Activated CD8-positive, alpha-beta memory T cell treated with anti-CD3 and anti-CD28 coated beads, Interleukin-2, amount 10 ng/mL, durations not matched to agents 7 days and 5 days (primary cell): ENCODE data around the gene MAP2K7. TPM values are rescaled to one million over a fixed set of nuclear protein-coding genes. Genes with fewer than 3 reads are reported as not detected.
"Not testable (repeated sequence)": the region's sequence is repeated elsewhere in the genome, so short reads cannot be mapped to it uniquely, and the experiment has no call there.

Experiments used
- ATAC-seq: fragments of 150-1000 bp; cut with Tn5 transposase; one replicate; pipeline ENCODE4 v1.10.0; 2021; ENCODE audit warnings: moderate library complexity
- CTCF ChIA-PET: fragments of 350-600 bp; sonication (Branson Sonifier 250); formaldehyde crosslinking; loops from one replicate; lab custom pipeline; 2021; ENCODE audit warnings: antibody characterized with exemption; lab: Charles Lee
- DNase-seq: peaks from one replicate; pipeline ENCODE4 v3.0.0-alpha.2; 2020
- H3K27ac Mint-ChIP-seq: one replicate; pipeline ENCODE4 v1.8.0; 2021; ENCODE audit warnings: mild to moderate bottlenecking, mixed read lengths
- H3K27me3 Mint-ChIP-seq: one replicate; pipeline ENCODE4 v1.8.0; 2021; ENCODE audit warnings: mixed read lengths
- H3K36me3 Mint-ChIP-seq: one replicate; pipeline ENCODE4 v1.8.0; 2021; ENCODE audit warnings: mild to moderate bottlenecking, mixed read lengths
- H3K4me1 Mint-ChIP-seq: one replicate; pipeline ENCODE4 v1.8.0; 2021; ENCODE audit warnings: mixed read lengths
- H3K4me3 Mint-ChIP-seq: one replicate; pipeline ENCODE4 v1.8.0; 2021; ENCODE audit warnings: mild to moderate bottlenecking, moderate library complexity, mixed read lengths
- H3K9me3 Mint-ChIP-seq: one replicate; pipeline ENCODE4 v1.8.0; 2022; ENCODE audit warnings: low read depth, mixed read lengths
- total RNA-seq, 2 experiments: library from RNA; stranded (reverse); gene quantifications; one replicate each; pipeline ENCODE4 v1.2.3, GENCODE V29; 2021

The MAP2K7 gene
- 10 to 100 TPM; 38.0 to 41.6 TPM for total RNA-seq

- ATAC-seq, result peak; percentile 89
- DNase-seq, result peak; percentile 100
- Mint-ChIP-seq H3K27ac (peak within 1 kb of the TSS; percentile 91), H3K9me3 (no peaks in the 10 kb centered on the region), H3K27me3 (no peaks in the 10 kb centered on the region), H3K4me3 (peak within 1 kb of the TSS; percentile 86), H3K4me1 (peaks cover 26% of the 10 kb centered on the region), H3K36me3 (peaks cover 8% of the 10 kb centered on the region)
- CTCF ChIA-PET, result interaction anchor here (0.7 to 2.6 kb wide), 16 partner anchors 15 to 381 kb away, joined by 3 to 26 read pairs (median 4); partner anchors contain the start of genes CTXN1, MCOLN1, SNAPC2 and TIMM44
These were observed at the start of gene MAP2K7 for GRCh38 chr19:7903244-7904073. MAP2K7 (plus strand) TSS chr19:7903877; CDS start chr19:7903945, 68 bp downstream.

GRCh38 chr19:7855426-7856108 lies 48.1 kb upstream of the MAP2K7 start:
- H3K9me3 Mint-ChIP-seq, result no peaks in the 10 kb centered on the region

GRCh38 chr19:7856109-7856591 lies 47.5 kb upstream of the MAP2K7 start:
- Mint-ChIP-seq H3K4me3 (no peak overlapping the region), H3K27ac (no peak overlapping the region), H3K36me3 (no peaks in the 10 kb centered on the region), H3K27me3 (peaks cover 4% of the 10 kb centered on the region), H3K9me3 (no peaks in the 10 kb centered on the region), H3K4me1 (no peaks in the 10 kb centered on the region)
- CTCF ChIA-PET, result no interaction called here
- DNase-seq (no peak), ATAC-seq (no peak)

More at GRCh38 chr19:7855426-7856108, 48.1 kb upstream of the MAP2K7 start:
- H3K4me3 Mint-ChIP-seq, result no peak overlapping the region
- no peaks in the 10 kb centered on the region for H3K27me3 Mint-ChIP-seq
- no peak overlapping the region for H3K27ac Mint-ChIP-seq
- ATAC-seq (no peak), DNase-seq (no peak)
- CTCF ChIA-PET, result no interaction called here
- no peaks in the 10 kb centered on the region for H3K4me1 Mint-ChIP-seq
- H3K36me3 Mint-ChIP-seq, result no peaks in the 10 kb centered on the region

GRCh38 chr19:7856679-7857663 lies 46.7 kb upstream of the MAP2K7 start:
- Mint-ChIP-seq H3K27me3 (peaks cover 10% of the 10 kb centered on the region), H3K4me3 (no peak overlapping the region), H3K36me3 (no peaks in the 10 kb centered on the region), H3K4me1 (no peaks in the 10 kb centered on the region), H3K9me3 (no peaks in the 10 kb centered on the region), H3K27ac (no peak overlapping the region)
- no peak for DNase-seq
- CTCF ChIA-PET, result interaction anchor here (3.0 kb wide), 1 partner anchor 12 kb away, joined by 16 read pairs; no protein-coding TSS in a partner anchor
- ATAC-seq, result no peak

- CTCF ChIA-PET, result interaction anchor here (3.0 kb wide), 1 partner anchor 11 kb away, joined by 16 read pairs; no protein-coding TSS in a partner anchor
- peaks cover 2% of the 10 kb centered on the region for H3K4me1 Mint-ChIP-seq
- DNase-seq (no peak), ATAC-seq (no peak)
- H3K4me3 Mint-ChIP-seq, result no peak overlapping the region
- no peak overlapping the region for H3K27ac Mint-ChIP-seq
- no peaks in the 10 kb centered on the region for H3K36me3 Mint-ChIP-seq
- H3K9me3 Mint-ChIP-seq, result no peaks in the 10 kb centered on the region
- peaks cover 14% of the 10 kb centered on the region for H3K27me3 Mint-ChIP-seq
These were observed 46.0 kb upstream of the MAP2K7 start for GRCh38 chr19:7857727-7858108.

- ATAC-seq, result no peak
These were observed 45.4 kb upstream of the MAP2K7 start for GRCh38 chr19:7858109-7858770.

GRCh38 chr19:7859087-7859486 lies 44.6 kb upstream of the MAP2K7 start:
- H3K27ac Mint-ChIP-seq, H3K4me1 Mint-ChIP-seq, H3K36me3 Mint-ChIP-seq, H3K9me3 Mint-ChIP-seq, H3K4me3 Mint-ChIP-seq, ATAC-seq, DNase-seq: not testable (repeated sequence)
- CTCF ChIA-PET, result interaction anchor here (3.0 kb wide), 1 partner anchor 10 kb away, joined by 16 read pairs; no protein-coding TSS in a partner anchor
- peaks cover 22% of the 10 kb centered on the region for H3K27me3 Mint-ChIP-seq

More at GRCh38 chr19:7858109-7858770, 45.4 kb upstream of the MAP2K7 start:
- Mint-ChIP-seq H3K4me1 (peaks cover 2% of the 10 kb centered on the region), H3K27me3 (peaks cover 14% of the 10 kb centered on the region), H3K4me3 (no peak overlapping the region), H3K36me3 (no peaks in the 10 kb centered on the region), H3K27ac (no peak overlapping the region), H3K9me3 (no peaks in the 10 kb centered on the region)
- CTCF ChIA-PET, result interaction anchor here (3.0 kb wide), 1 partner anchor 11 kb away, joined by 16 read pairs; no protein-coding TSS in a partner anchor
- DNase-seq, result no peak

GRCh38 chr19:7859831-7860713 lies 43.6 kb upstream of the MAP2K7 start:
- Mint-ChIP-seq H3K4me1 (peaks cover 6% of the 10 kb centered on the region), H3K27me3 (peaks cover 31% of the 10 kb centered on the region), H3K36me3 (no peaks in the 10 kb centered on the region), H3K27ac (no peak overlapping the region), H3K9me3 (no peaks in the 10 kb centered on the region), H3K4me3 (no peak overlapping the region)
- CTCF ChIA-PET, result interaction anchor here (0.9 to 3.0 kb wide), 4 partner anchors 7 to 83 kb away, joined by 4 to 16 read pairs (median 10); partner anchors contain the start of gene TIMM44
- ATAC-seq (no peak), DNase-seq (no peak)

- peaks cover 38% of the 10 kb centered on the region for H3K27me3 Mint-ChIP-seq
- ATAC-seq (no peak), DNase-seq (no peak)
- no peaks in the 10 kb centered on the region for H3K9me3 Mint-ChIP-seq
- H3K36me3 Mint-ChIP-seq, result no peaks in the 10 kb centered on the region
- peaks cover 10% of the 10 kb centered on the region for H3K4me1 Mint-ChIP-seq
- H3K27ac Mint-ChIP-seq, result no peak overlapping the region
- H3K4me3 Mint-ChIP-seq, result no peak overlapping the region
- CTCF ChIA-PET, result interaction anchor here (0.8 to 2.6 kb wide), 7 partner anchors 8 to 82 kb away, joined by 3 to 15 read pairs (median 4); partner anchors contain the start of genes MAP2K7, SNAPC2 and TIMM44
These were observed 42.7 kb upstream of the MAP2K7 start for GRCh38 chr19:7860714-7861618.

- H3K9me3 Mint-ChIP-seq, result no peaks in the 10 kb centered on the region
- DNase-seq, result no peak
- H3K4me3 Mint-ChIP-seq, result no peak overlapping the region
- ATAC-seq, result peak; percentile 6
- no peaks in the 10 kb centered on the region for H3K36me3 Mint-ChIP-seq
- peaks cover 41% of the 10 kb centered on the region for H3K27me3 Mint-ChIP-seq
- H3K27ac Mint-ChIP-seq, result no peak overlapping the region
- peaks cover 10% of the 10 kb centered on the region for H3K4me1 Mint-ChIP-seq
- CTCF ChIA-PET, result interaction anchor here (0.6 to 2.6 kb wide), 10 partner anchors 8 to 294 kb away, joined by 3 to 15 read pairs (median 4); partner anchors contain the start of genes MAP2K7, SNAPC2 and TIMM44
These were observed 41.9 kb upstream of the MAP2K7 start for GRCh38 chr19:7861619-7862412.
